ENCODE data around the gene ARHGEF1.

ARHGEF1 gene

GRCh38 chr19:41897820-41898219 lies 14.8 kb downstream of the ARHGEF1 start:
- Histone ChIP-seq H3K36me3 (ENCODE audit: insufficient read depth, low read length) (peaks cover 56% of the 10 kb centered on the region; the same call in 1 of the 2 replicates), H3K79me2 (ENCODE audit: insufficient read depth, low read length) (no peaks in the 10 kb centered on the region), H3K4me1 (ENCODE audit: insufficient read depth, low read length, poor library complexity, severe bottlenecking) (no peaks in the 10 kb centered on the region), H4K20me1 (ENCODE audit: insufficient read depth, low read length, poor library complexity, severe bottlenecking) (peaks cover 4% of the 10 kb centered on the region), H2AFZ (ENCODE audit: low read length) (no peak overlapping the region), H3F3A (ENCODE audit: low read depth) (no peaks in the 10 kb centered on the region), H3K9ac (ENCODE audit: low read depth, low read length, poor library complexity, severe bottlenecking) (no peak overlapping the region), H3K4me3 (ENCODE audit: low read length, poor library complexity, severe bottlenecking) (no peak overlapping the region), H3K9me3 (ENCODE audit: insufficient read depth, low read depth, low read length) (no peaks in the 10 kb centered on the region), H3K9me2 (replicated peaks; ENCODE audit: low read depth, low read length) (no peaks in the 10 kb centered on the region), H3K4me2 (ENCODE audit: low read depth, low read length, poor library complexity, severe bottlenecking) (no peak overlapping the region), H3K27me3 (ENCODE audit: insufficient read depth, low read length, poor library complexity, severe bottlenecking) (no peaks in the 10 kb centered on the region)
- no peak for TF ChIP-seq CTCF (conservative IDR thresholded peaks at IDR 0.05; ENCODE audit: low read length)
- TF ChIP-seq EZH2phosphoT487 (IDR thresholded peaks at IDR 0.05; ENCODE audit: borderline replicate concordance), result no peak

GRCh38 chr19:41898235-41898634 lies 15.3 kb downstream of the ARHGEF1 start:
- Histone ChIP-seq H3K36me3 (ENCODE audit: insufficient read depth, low read length) (peaks cover 60% of the 10 kb centered on the region; the same call in 1 of the 2 replicates), H3K4me2 (ENCODE audit: low read depth, low read length, poor library complexity, severe bottlenecking) (no peak overlapping the region), H2AFZ (ENCODE audit: low read length) (no peak overlapping the region), H3K4me3 (ENCODE audit: low read length, poor library complexity, severe bottlenecking) (no peak overlapping the region), H4K20me1 (ENCODE audit: insufficient read depth, low read length, poor library complexity, severe bottlenecking) (peaks cover 4% of the 10 kb centered on the region), H3K9me3 (ENCODE audit: insufficient read depth, low read depth, low read length) (no peaks in the 10 kb centered on the region), H3F3A (ENCODE audit: low read depth) (no peaks in the 10 kb centered on the region), H3K4me1 (ENCODE audit: insufficient read depth, low read length, poor library complexity, severe bottlenecking) (no peaks in the 10 kb centered on the region), H3K9me2 (replicated peaks; ENCODE audit: low read depth, low read length) (no peaks in the 10 kb centered on the region), H3K79me2 (ENCODE audit: insufficient read depth, low read length) (no peaks in the 10 kb centered on the region), H3K9ac (ENCODE audit: low read depth, low read length, poor library complexity, severe bottlenecking) (no peak overlapping the region), H3K27me3 (ENCODE audit: insufficient read depth, low read length, poor library complexity, severe bottlenecking) (no peaks in the 10 kb centered on the region)
- TF ChIP-seq CTCF (conservative IDR thresholded peaks at IDR 0.05; ENCODE audit: low read length), result no peak
- TF ChIP-seq EZH2phosphoT487 (IDR thresholded peaks at IDR 0.05; ENCODE audit: borderline replicate concordance), result no peak

- H3K36me3 ChIP-seq (ENCODE audit: insufficient read depth, low read length), result peaks cover 76% of the 10 kb centered on the region; the same call in 1 of the 2 replicates
- H3K9me2 ChIP-seq (replicated peaks; ENCODE audit: low read depth, low read length), result no peaks in the 10 kb centered on the region
- H3K4me1 ChIP-seq (ENCODE audit: insufficient read depth, low read length, poor library complexity, severe bottlenecking), result no peaks in the 10 kb centered on the region
- no peaks in the 10 kb centered on the region for H4K20me1 ChIP-seq (ENCODE audit: insufficient read depth, low read length, poor library complexity, severe bottlenecking)
- H3K4me3 ChIP-seq (ENCODE audit: low read length, poor library complexity, severe bottlenecking), result no peak overlapping the region
- H2AFZ ChIP-seq (ENCODE audit: low read length), result no peak overlapping the region
- H3K79me2 ChIP-seq (ENCODE audit: insufficient read depth, low read length), result no peaks in the 10 kb centered on the region
- no peak overlapping the region for H3K9ac ChIP-seq (ENCODE audit: low read depth, low read length, poor library complexity, severe bottlenecking)
- TF ChIP-seq EZH2phosphoT487 (IDR thresholded peaks at IDR 0.05; ENCODE audit: borderline replicate concordance) (no peak), CTCF (conservative IDR thresholded peaks at IDR 0.05; ENCODE audit: low read length) (no peak)
- H3K27me3 ChIP-seq (ENCODE audit: insufficient read depth, low read length, poor library complexity, severe bottlenecking), result no peaks in the 10 kb centered on the region
- no peaks in the 10 kb centered on the region for H3K9me3 ChIP-seq (ENCODE audit: insufficient read depth, low read depth, low read length)
- no peak overlapping the region for H3K4me2 ChIP-seq (ENCODE audit: low read depth, low read length, poor library complexity, severe bottlenecking)
- H3F3A ChIP-seq (ENCODE audit: low read depth), result no peaks in the 10 kb centered on the region
Observed at GRCh38 chr19:41901707-41902360, 18.9 kb downstream of the ARHGEF1 start.
